ENCODE data around the gene RASD2.

DNA sequence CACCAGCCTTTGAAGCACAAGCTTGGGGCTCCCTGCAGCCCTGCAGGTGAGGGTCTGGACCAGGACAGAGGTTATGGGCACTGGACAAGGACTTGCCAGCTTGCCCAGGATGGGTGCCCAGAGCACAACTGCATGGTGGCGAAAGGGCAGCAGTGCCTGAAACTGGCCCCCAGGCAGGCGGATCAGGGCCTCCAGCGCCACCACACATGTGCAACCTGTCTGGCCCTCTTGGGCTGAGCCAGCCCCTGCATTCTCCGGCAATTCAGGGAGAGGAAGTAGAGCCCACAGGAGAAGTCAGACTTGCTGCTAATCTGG, 57.7 kb downstream of the RASD2 start:
- TF ChIP-seq, protein P1, sequence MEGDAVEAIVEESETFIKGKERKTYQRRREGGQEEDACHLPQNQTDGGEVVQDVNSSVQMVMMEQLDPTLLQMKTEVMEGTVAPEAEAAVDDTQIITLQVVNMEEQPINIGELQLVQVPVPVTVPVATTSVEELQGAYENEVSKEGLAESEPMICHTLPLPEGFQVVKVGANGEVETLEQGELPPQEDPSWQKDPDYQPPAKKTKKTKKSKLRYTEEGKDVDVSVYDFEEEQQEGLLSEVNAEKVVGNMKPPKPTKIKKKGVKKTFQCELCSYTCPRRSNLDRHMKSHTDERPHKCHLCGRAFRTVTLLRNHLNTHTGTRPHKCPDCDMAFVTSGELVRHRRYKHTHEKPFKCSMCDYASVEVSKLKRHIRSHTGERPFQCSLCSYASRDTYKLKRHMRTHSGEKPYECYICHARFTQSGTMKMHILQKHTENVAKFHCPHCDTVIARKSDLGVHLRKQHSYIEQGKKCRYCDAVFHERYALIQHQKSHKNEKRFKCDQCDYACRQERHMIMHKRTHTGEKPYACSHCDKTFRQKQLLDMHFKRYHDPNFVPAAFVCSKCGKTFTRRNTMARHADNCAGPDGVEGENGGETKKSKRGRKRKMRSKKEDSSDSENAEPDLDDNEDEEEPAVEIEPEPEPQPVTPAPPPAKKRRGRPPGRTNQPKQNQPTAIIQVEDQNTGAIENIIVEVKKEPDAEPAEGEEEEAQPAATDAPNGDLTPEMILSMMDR (conservative IDR thresholded peaks at IDR 0.05; ENCODE audit: low read length) = no peak
- no peak for TF ChIP-seq EZH2phosphoT487 (IDR thresholded peaks at IDR 0.05; ENCODE audit: borderline replicate concordance)

All from Loucy (cell line).